H1 (cell line): Measurements from ENCODE around the gene NDUFA6. TPM values are rescaled to one million over a fixed set of nuclear protein-coding genes. Genes with fewer than 3 reads are reported as not detected.

Experiments
- CTCF ChIA-PET: fragments of 300-600 bp; sonication (Branson Sonifier 250); formaldehyde crosslinking; loops from one replicate; lab custom pipeline; 2021; ENCODE audit not compliant: partially characterized antibody; lab: Charles Lee
- POLR2A ChIA-PET: fragments of 300-600 bp; sonication (Branson Sonifier 250); formaldehyde crosslinking; loops from one replicate; lab custom pipeline; 2021; ENCODE audit warnings: inconsistent platforms; ENCODE audit not compliant: partially characterized antibody; lab: Charles Lee
- DNase-seq, 2 experiments: peaks; one replicate each; pipeline versions ENCODE4 v3.0.0 to v3.0.0-alpha.2; 2010 to 2022; ENCODE audit warnings: low spot score in 2 of 2, low read depth in 1 of 2, mixed read lengths in 1 of 2
- FAIRE-seq: peaks from 2 replicates; lab custom pipeline; 2011; peaks lifted over from hg19 to GRCh38; lab: Jason Lieb, UNC
- H2AFZ ChIP-seq: 2 replicates; pipeline ENCODE4 v1.8.1; 2012; ENCODE audit warnings: low read length, inconsistent platforms
- H2AK5ac ChIP-seq: 2 replicates; pipeline ENCODE4 v1.6.1; 2013; ENCODE audit warnings: low read depth, low read length
- H2BK120ac ChIP-seq: replicated peaks from 2 replicates; pipeline ENCODE3; 2013; ENCODE audit warnings: low read depth, low read length, inconsistent platforms
- H2BK12ac ChIP-seq: 2 replicates; pipeline ENCODE4 v1.6.1; 2013; ENCODE audit warnings: low read depth, low read length
- H2BK15ac ChIP-seq: 2 replicates; pipeline ENCODE4 v1.6.1; 2013; ENCODE audit warnings: low read length
- H2BK20ac ChIP-seq: 2 replicates; pipeline ENCODE4 v1.6.1; 2013; ENCODE audit warnings: low read length
- H2BK5ac ChIP-seq: 2 replicates; pipeline ENCODE4 v1.6.1; 2013; ENCODE audit warnings: low read depth, low read length
- H3K14ac ChIP-seq: 2 replicates; pipeline ENCODE4 v1.6.1; 2013; ENCODE audit warnings: inconsistent platforms; ENCODE audit not compliant: insufficient read length
- H3K18ac ChIP-seq: 2 replicates; pipeline ENCODE4 v1.6.1; 2013; ENCODE audit warnings: low read length; ENCODE audit errors: extremely low read depth
- H3K23ac ChIP-seq: 2 replicates; pipeline ENCODE4 v1.6.1; 2013; ENCODE audit warnings: inconsistent platforms; ENCODE audit not compliant: insufficient read length
- H3K23me2 ChIP-seq: 2 replicates; pipeline ENCODE4 v1.6.1; 2013; ENCODE audit warnings: low read depth, low read length
- H3K27ac ChIP-seq: 2 replicates; pipeline ENCODE4 v1.6.1; 2011; ENCODE audit warnings: low read depth, low read length, inconsistent platforms
- H3K27me3 ChIP-seq, 4 experiments: replicated peaks in 1 of 4; 1 replicate in 1 of 4; 2 replicates in 3 of 4; pipeline versions ENCODE4 v1.6.1 to v1.8.1; 2011 to 2013; ENCODE audit warnings: low read length in 3 of 4, mild to moderate bottlenecking in 3 of 4, inconsistent platforms in 2 of 4, mixed read lengths in 2 of 4, moderate library complexity in 1 of 4; ENCODE audit not compliant: control insufficient read depth in 3 of 4, insufficient read depth in 3 of 4; ENCODE audit errors: extremely low read depth in 1 of 4
- H3K36me3 ChIP-seq, 4 experiments: 2 replicates each; pipeline versions ENCODE4 v1.6.1 to v1.8.1; 2011 to 2013; ENCODE audit warnings: mild to moderate bottlenecking in 4 of 4, low read length in 3 of 4, moderate library complexity in 2 of 4, control low read depth in 1 of 4, inconsistent platforms in 1 of 4; ENCODE audit not compliant: insufficient read depth in 4 of 4, control insufficient read depth in 2 of 4
- H3K4ac ChIP-seq: replicated peaks from 2 replicates; pipeline ENCODE3; 2013; ENCODE audit warnings: low read length, low read depth, mixed read lengths, inconsistent platforms; ENCODE audit not compliant: insufficient read length
- H3K4me1 ChIP-seq, 4 experiments: replicated peaks in 1 of 4; 1 replicate in 1 of 4; 2 replicates in 3 of 4; pipeline versions ENCODE4 v1.6.1 to v1.8.1; 2011 to 2013; ENCODE audit warnings: low read length in 3 of 4, inconsistent platforms in 2 of 4, mixed read lengths in 1 of 4; ENCODE audit not compliant: insufficient read depth in 4 of 4, control insufficient read depth in 3 of 4
- H3K4me2 ChIP-seq, 2 experiments: 2 replicates each; pipeline versions ENCODE4 v1.6.1 to v1.8.1; 2011 to 2013; ENCODE audit warnings: low read depth in 2 of 2, low read length in 2 of 2, control low read depth in 1 of 2, inconsistent platforms in 1 of 2, mild to moderate bottlenecking in 1 of 2; ENCODE audit not compliant: insufficient read depth in 1 of 2
- H3K4me3 ChIP-seq, 4 experiments: fragments of 200-600, 300-600 bp in 1 of 4; sonication (generic), shearing (Covaris generic), sonication (Bioruptor Twin) in 1 of 4; 2 replicates each; pipeline versions ENCODE4 v1.5.1 to v1.8.1; 2011 to 2016; ENCODE audit warnings: low read length in 4 of 4, low read depth in 3 of 4, control low read depth in 2 of 4, inconsistent platforms in 2 of 4, mild to moderate bottlenecking in 2 of 4, mixed read lengths in 1 of 4, moderate library complexity in 1 of 4; ENCODE audit not compliant: insufficient read depth in 2 of 4; ENCODE audit errors: extremely low read depth in 1 of 4
- H3K56ac ChIP-seq: replicated peaks from 2 replicates; pipeline ENCODE3; 2013; ENCODE audit warnings: low read depth, mild to moderate bottlenecking, mixed read lengths, low read length, inconsistent platforms; ENCODE audit not compliant: insufficient read length
- H3K79me1 ChIP-seq: 2 replicates; pipeline ENCODE4 v1.6.1; 2013; ENCODE audit warnings: low read depth, low read length, control low read depth
- H3K79me2 ChIP-seq, 2 experiments: 2 replicates each; pipeline versions ENCODE4 v1.6.1 to v1.8.1; 2012 to 2013; ENCODE audit warnings: low read length in 2 of 2, mild to moderate bottlenecking in 2 of 2, inconsistent platforms in 1 of 2; ENCODE audit not compliant: insufficient read depth in 2 of 2, control insufficient read depth in 1 of 2
- H3K9ac ChIP-seq, 4 experiments: replicated peaks in 1 of 4; 1 replicate in 1 of 4; 2 replicates in 3 of 4; pipeline versions ENCODE4 v1.6.1 to v1.8.1; 2011 to 2013; ENCODE audit warnings: low read depth in 3 of 4, low read length in 3 of 4, control low read depth in 2 of 4, mild to moderate bottlenecking in 2 of 4, moderate library complexity in 2 of 4, inconsistent platforms in 1 of 4; ENCODE audit errors: extremely low read depth in 1 of 4
- H3K9me3 ChIP-seq, 2 experiments: 2 replicates each; pipeline versions ENCODE4 v1.6.1 to v1.8.1; 2012 to 2013; ENCODE audit warnings: mild to moderate bottlenecking in 2 of 2, moderate library complexity in 2 of 2, control low read depth in 1 of 2, inconsistent platforms in 1 of 2, low read depth in 1 of 2, low read length in 1 of 2, mixed read lengths in 1 of 2; ENCODE audit not compliant: insufficient read depth in 2 of 2
- H4K20me1 ChIP-seq, 2 experiments: replicated peaks in 1 of 2; 2 replicates each; pipeline versions ENCODE3 to v1.8.1; 2011 to 2013; ENCODE audit warnings: inconsistent platforms in 2 of 2, low read length in 2 of 2, mild to moderate bottlenecking in 1 of 2; ENCODE audit not compliant: insufficient read depth in 2 of 2, control insufficient read depth in 1 of 2
- H4K5ac ChIP-seq: 2 replicates; pipeline ENCODE4 v1.6.1; 2013; ENCODE audit warnings: low read length, low read depth, mixed read lengths, inconsistent platforms; ENCODE audit not compliant: insufficient read length
- H4K8ac ChIP-seq: 2 replicates; pipeline ENCODE4 v1.8.0; 2013; ENCODE audit warnings: mild to moderate bottlenecking, moderate library complexity, low read length, inconsistent platforms; ENCODE audit not compliant: insufficient read depth; ENCODE audit errors: extremely low read depth
- H4K91ac ChIP-seq: replicated peaks from 2 replicates; pipeline ENCODE3; 2013; ENCODE audit warnings: low read length, mixed read lengths, inconsistent platforms; ENCODE audit not compliant: insufficient read length
- BACH1 ChIP-seq: IDR thresholded peaks from 2 replicates; pipeline ENCODE4 v1.6.1; 2012; ENCODE audit warnings: low read length, improper control_type of control experiment
- CHD2 ChIP-seq: IDR thresholded peaks from 2 replicates; pipeline ENCODE4 v1.6.1; 2012; ENCODE audit warnings: low read length, improper control_type of control experiment
- EP300 ChIP-seq, 2 experiments: IDR thresholded peaks; 1 replicate in 1 of 2; 2 replicates in 1 of 2; pipeline ENCODE4 v1.6.1; 2011 to 2012; ENCODE audit warnings: low read depth in 2 of 2, low read length in 2 of 2, mild to moderate bottlenecking in 2 of 2, borderline replicate concordance in 1 of 2, inconsistent platforms in 1 of 2, moderate library complexity in 1 of 2
- FOSL1 ChIP-seq: IDR thresholded peaks from 2 replicates; pipeline ENCODE4 v1.6.1; 2011; ENCODE audit warnings: mild to moderate bottlenecking, low read depth, low read length, moderate library complexity; ENCODE audit not compliant: insufficient read depth
- NRF1 ChIP-seq: IDR thresholded peaks from 2 replicates; pipeline ENCODE4 v1.6.1; 2011; ENCODE audit warnings: mild to moderate bottlenecking, low read depth, low read length, improper control_type of control experiment
- RAD21 ChIP-seq, 2 experiments: IDR thresholded peaks in 1 of 2; conservative IDR thresholded peaks in 1 of 2; 2 replicates each; pipeline ENCODE4 v1.6.1; 2011; ENCODE audit warnings: low read depth in 2 of 2, low read length in 2 of 2, improper control_type of control experiment in 1 of 2, inconsistent platforms in 1 of 2, mild to moderate bottlenecking in 1 of 2, moderate library complexity in 1 of 2
- SAP30 ChIP-seq: fragments of 300-600 bp; sonication (generic); IDR thresholded peaks from 2 replicates; pipeline ENCODE4 v1.7.1; 2012; ENCODE audit warnings: low read length, moderate library complexity, mild to moderate bottlenecking, inconsistent platforms; ENCODE audit not compliant: insufficient read depth, insufficient replicate concordance
- SP4 ChIP-seq: IDR thresholded peaks from 2 replicates; pipeline ENCODE4 v1.6.1; 2012; ENCODE audit warnings: low read length, inconsistent platforms
- TAF7 ChIP-seq: optimal IDR thresholded peaks from 2 replicates; pipeline ENCODE3; 2011; ENCODE audit warnings: low read depth, mild to moderate bottlenecking, inconsistent platforms, low read length, moderate library complexity, borderline replicate concordance
- USF2 ChIP-seq: IDR thresholded peaks from 2 replicates; pipeline ENCODE4 v1.6.1; 2011; ENCODE audit warnings: low read length, improper control_type of control experiment
- WGBS, 2 experiments: shearing (Covaris generic) in 1 of 2; methylation state at CpG; one replicate each; pipeline versions ENCODE4 v1.1.6 to v1.1.7; 2013 to 2015; ENCODE audit warnings: low lambda C conversion rate in 2 of 2, mixed read lengths in 2 of 2, inconsistent platforms in 1 of 2, low coverage in 1 of 2, missing lambda C conversion rate in 1 of 2; ENCODE audit not compliant: insufficient replicate concordance in 2 of 2, insufficient coverage in 1 of 2, insufficient read length in 1 of 2; ENCODE audit errors: extremely low coverage in 1 of 2, missing lambda C conversion rate in 1 of 2; 5-methylcytosine and 5-hydroxymethylcytosine counted together
- polyA plus RNA-seq, 7 experiments: library from polyadenylated mRNA; depleted of rRNA in 3 of 7; stranded (reverse) in 5 of 7; unstranded in 2 of 7; fragments of >200 nt in 5 of 7; fragments of 200-250 nt in 2 of 7; gene quantifications; 1 replicate in 5 of 7; 2 replicates in 1 of 7; 4 replicates in 1 of 7; pipeline versions ENCODE4 v1.2.1 to v1.2.3, GENCODE V29; 2011 to 2013; ENCODE audit warnings: missing spikeins in 2 of 7, mixed read lengths in 2 of 7
- total RNA-seq: library from RNA; stranded (reverse); fragmentation: NEBNext Ultra II Directional; extraction: Animal tissue kit (Norgen Biotek cat#: 25700); gene quantifications from 2 replicates; pipeline ENCODE4 v1.2.1, GENCODE V29; 2021

Gene NDUFA6
- total and polyA plus RNA-seq, 2 of the 8 experiments (the other 6 are each of a cell fraction or from before 2014, with no cell fraction given) = 76.2 to 105 TPM

- H3K4me3 ChIP-seq = no peak overlapping the region
- no peak overlapping the region for H2AFZ ChIP-seq
- no peaks in the 10 kb centered on the region for H3K79me2 ChIP-seq
- 80% methylated on average over 8 of the region's 16 CpGs; no CpG with 5 or more reads in 1 of the 2 experiments for WGBS, 2 experiments
- H2AK5ac ChIP-seq = no peak overlapping the region
- no peak overlapping the region for H3K9ac ChIP-seq
- H2BK120ac ChIP-seq = no peak overlapping the region
- H4K91ac ChIP-seq = no peak overlapping the region
- no peak overlapping the region for H3K23ac ChIP-seq
- no peak overlapping the region for H3K56ac ChIP-seq
- no peak overlapping the region for H2BK12ac ChIP-seq
- no peak overlapping the region for H3K4ac ChIP-seq
- H4K5ac ChIP-seq = no peak overlapping the region
- no peak overlapping the region for H4K8ac ChIP-seq
- no peak for DNase-seq
- no peaks in the 10 kb centered on the region for H3K36me3 ChIP-seq
- TF ChIP-seq USF2 (no peak), FOSL1 (no peak), EP300 (IDR thresholded peaks at IDR 0.05; ENCODE audit: borderline replicate concordance in 1 of 2, low read depth in 2 of 2, low read length in 2 of 2) (no peak), TAF7 (no peak), RAD21 (IDR thresholded peaks at IDR 0.05 in 1 of 2, conservative IDR thresholded peaks at IDR 0.05 in 1 of 2; ENCODE audit: low read depth in 2 of 2, low read length in 2 of 2) (no peak), NRF1 (no peak), CHD2 (no peak), BACH1 (no peak), SAP30 (no peak), SP4 (no peak)
- ChIA-PET CTCF (no interaction called here), POLR2A (no interaction called here)
- no peaks in the 10 kb centered on the region for H4K20me1 ChIP-seq
- H3K14ac ChIP-seq = no peak overlapping the region
- no peak overlapping the region for H3K18ac ChIP-seq
- no peak overlapping the region for H2BK20ac ChIP-seq
- H3K79me1 ChIP-seq = no peaks in the 10 kb centered on the region
- no peaks in the 10 kb centered on the region for H3K4me1 ChIP-seq
- no peaks in the 10 kb centered on the region; a peak in 1 of 4 replicates for H3K9me3 ChIP-seq
- FAIRE-seq = no peak
- H3K4me2 ChIP-seq = no peak overlapping the region
- H2BK5ac ChIP-seq = no peak overlapping the region
- H3K23me2 ChIP-seq = no peaks in the 10 kb centered on the region
- no peak overlapping the region for H2BK15ac ChIP-seq
- H3K27ac ChIP-seq = no peak overlapping the region
- H3K27me3 ChIP-seq = no peaks in the 10 kb centered on the region
Measured at GRCh38 chr22:42127606-42128005, 37.0 kb upstream of the NDUFA6 start.
